A549 treated with dexamethasone at 1 μM for 4 hours (cell line): Measurements from ENCODE around the gene GRIN2D. TPM values are rescaled to one million over a fixed set of nuclear protein-coding genes. Genes with fewer than 3 reads are reported as not detected.

ENCODE experiments used
- total RNA-seq: library from RNA; stranded (reverse); fragments of 200-300 nt; extraction: Qiagen RNA extraction; gene quantifications from 5 replicates; pipeline ENCODE4 v1.2.3, GENCODE V29; 2022

The GRIN2D gene
- 5.0 to 9.7 TPM (median 8.6 TPM) in 5 replicates for total RNA-seq

DNA sequence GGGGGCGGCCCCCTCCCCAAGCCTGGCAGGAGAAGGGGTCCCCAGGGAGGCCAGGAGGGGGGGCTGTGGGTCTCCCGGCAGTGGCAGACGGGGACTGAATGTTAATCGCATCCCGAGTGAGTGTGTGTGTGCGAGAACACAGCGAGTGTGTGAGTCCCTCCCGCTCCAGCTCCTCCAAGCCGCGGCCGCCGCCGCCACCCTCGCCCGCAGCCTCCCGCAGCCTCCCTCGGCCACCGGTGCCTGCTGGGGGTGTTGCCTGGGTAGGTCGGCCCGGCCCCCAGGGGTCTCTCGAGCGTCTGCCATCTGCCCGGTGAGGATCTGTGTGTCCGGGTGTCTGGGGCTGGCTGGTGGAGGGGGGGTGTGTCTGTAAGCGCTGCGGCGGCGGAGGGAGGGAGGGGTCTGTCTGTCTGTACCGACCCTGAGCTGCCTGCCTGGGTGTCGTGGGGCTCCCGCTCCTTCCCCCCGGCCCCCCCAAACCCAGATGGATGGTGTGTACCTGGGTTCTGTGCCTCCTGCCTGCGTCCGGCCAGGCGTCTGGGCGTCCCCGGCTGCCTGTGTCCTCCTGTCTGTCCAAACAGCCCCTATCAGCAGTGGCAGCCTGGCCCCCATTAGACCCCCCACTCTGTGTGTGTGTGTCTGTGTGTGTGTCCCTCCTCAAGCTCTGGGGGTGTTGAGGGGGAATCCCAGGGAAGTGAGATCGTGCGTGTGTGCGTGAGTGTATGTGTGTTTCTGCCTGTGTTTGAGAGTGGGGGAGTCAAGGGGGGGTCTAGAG lies at the start of gene GRIN2D:
TSS of gene GRIN2D (plus strand) at position 110 of the 772 bp plus-strand sequence. CDS start 4,725 bp downstream, outside the sequence.

DNA sequence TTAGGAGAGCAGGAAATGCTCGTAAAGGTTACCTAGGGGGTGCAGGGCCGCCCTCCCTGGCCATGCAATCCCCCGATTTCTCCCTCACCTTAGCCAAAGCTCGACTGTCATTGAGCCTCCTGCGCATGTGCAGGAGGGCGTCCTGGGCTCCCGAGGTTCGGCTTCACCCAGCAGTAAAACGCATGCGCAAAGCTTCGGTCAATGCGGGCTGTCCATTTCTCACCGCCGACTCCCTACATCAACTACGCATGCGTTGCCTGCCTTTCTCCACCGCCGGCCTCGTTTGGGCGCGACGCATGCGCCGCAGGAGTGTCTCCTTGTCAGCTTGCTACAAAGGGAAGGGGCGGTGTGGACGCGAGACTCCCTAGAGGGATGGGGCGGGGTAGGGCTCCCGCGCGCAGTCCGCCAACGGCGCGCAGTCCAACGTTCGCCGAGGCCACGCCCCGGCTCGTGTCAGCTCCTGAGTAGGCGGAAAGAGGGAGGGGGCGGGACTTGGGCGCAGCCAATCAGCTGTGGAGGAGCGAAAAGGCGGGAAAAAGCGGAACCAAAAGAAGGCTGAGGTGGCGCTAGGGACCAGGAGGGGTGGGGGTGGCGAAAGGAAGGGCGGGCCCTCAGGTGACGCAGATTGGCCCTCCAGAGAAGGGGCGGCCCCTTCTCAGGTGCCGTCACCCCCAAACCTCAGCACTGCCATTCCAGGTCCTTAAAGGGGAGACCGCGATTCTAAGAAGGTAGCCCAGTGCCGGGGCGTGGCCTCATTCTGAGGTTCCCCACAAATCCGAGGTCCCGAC lies 29.5 kb upstream of the GRIN2D start, which contains the start of the genes SYNGR4 and TMEM143:
TSS of gene SYNGR4 (plus strand) at position 558 of the 788 bp plus-strand sequence. CDS start 1,476 bp downstream, outside the sequence.
TSS of gene TMEM143 (minus strand) at position 131 of the 788 bp plus-strand sequence. CDS start at position 111, 20 bp downstream.

DNA sequence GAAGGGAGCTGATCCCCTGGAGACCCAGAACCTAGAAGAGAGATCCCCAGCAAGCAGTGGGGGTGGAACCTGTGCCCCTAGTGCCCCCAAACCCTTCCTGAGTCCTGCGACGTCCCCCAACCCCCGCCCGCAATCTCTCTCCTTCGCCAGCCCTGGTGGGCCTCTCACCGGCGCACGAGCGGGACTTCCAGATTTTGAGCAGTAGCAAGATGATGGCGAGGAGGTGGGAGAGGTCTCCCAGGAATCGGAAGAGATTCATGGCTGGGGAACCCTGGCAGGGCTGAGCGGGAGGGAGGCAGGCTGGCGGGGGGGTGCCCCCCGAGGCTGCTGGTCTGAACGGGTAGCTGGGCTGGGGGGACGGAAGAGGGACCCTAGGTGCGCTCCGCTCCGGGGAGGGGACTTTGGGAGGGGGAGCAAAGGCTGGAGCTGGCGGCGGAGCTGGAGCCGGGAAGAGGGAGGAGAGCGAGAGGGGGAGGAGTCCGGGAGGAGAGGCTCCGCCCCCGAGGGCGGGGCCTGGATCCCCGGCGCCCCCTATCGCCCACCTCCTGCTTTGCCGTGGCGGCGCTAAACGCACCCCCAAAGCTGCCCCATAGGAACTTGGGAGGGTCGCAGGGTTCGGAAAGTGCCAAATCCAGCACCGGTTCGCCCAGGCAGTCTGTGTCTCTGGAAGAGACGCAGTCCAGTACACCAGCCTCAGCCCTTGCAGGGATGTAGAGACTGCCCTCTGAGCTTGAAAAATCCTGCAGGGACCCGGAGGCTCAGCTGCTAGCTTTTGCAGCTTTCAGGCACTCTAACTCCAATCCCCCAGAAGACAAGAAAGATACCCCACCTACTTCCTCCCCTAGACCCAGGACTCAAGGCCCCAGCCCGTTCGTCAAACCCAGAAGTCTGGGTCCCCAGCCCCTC lies 2.1 kb upstream of the GRIN2D start, which contains the start of gene KDELR1:
TSS of gene KDELR1 (minus strand) at position 452 of the 906 bp plus-strand sequence. CDS start at position 259, 193 bp downstream.

Other genes starting within 250 kb of the GRIN2D start
- gene LIG1, start 223.3 kb upstream of the GRIN2D start, total RNA-seq: 59.2 to 68.1 TPM (median 61.0 TPM) in 5 replicates
- 4.8 to 7.7 TPM (median 6.1 TPM) in 5 replicates for gene ZSWIM9, start 223.0 kb upstream of the GRIN2D start, total RNA-seq
- gene CARD8, start 137.8 kb upstream of the GRIN2D start, total RNA-seq: 14.8 to 18.9 TPM (median 18.0 TPM) in 5 replicates
- gene ZNF114, start 123.6 kb upstream of the GRIN2D start, total RNA-seq: 8.3 to 10.1 TPM (median 9.5 TPM) in 5 replicates
- gene EMP3, start 68.1 kb upstream of the GRIN2D start, total RNA-seq: 380 to 538 TPM (median 393 TPM) in 5 replicates
- gene TMEM143, start 29.7 kb upstream of the GRIN2D start, total RNA-seq: 3.6 to 4.8 TPM (median 4.8 TPM) in 5 replicates
- gene SYNGR4, start 29.3 kb upstream of the GRIN2D start, total RNA-seq: 2.3 to 3.7 TPM (median 2.8 TPM) in 5 replicates
- gene KDELR1, start 2.1 kb upstream of the GRIN2D start, total RNA-seq: 328 to 488 TPM (median 483 TPM) in 5 replicates
- gene GRWD1, start 52.3 kb downstream of the GRIN2D start, total RNA-seq: 93.6 to 132 TPM (median 119 TPM) in 5 replicates
- gene KCNJ14, start 61.9 kb downstream of the GRIN2D start, total RNA-seq: 1.1 to 2.1 TPM (median 1.2 TPM) in 5 replicates
- gene CYTH2, start 75.7 kb downstream of the GRIN2D start, total RNA-seq: 54.6 to 66.8 TPM (median 60.9 TPM) in 5 replicates
- 2.2 to 5.3 TPM (median 4.8 TPM) in 5 replicates for gene LMTK3, start 118.2 kb downstream of the GRIN2D start, total RNA-seq
- 11.9 to 18.4 TPM (median 17.2 TPM) in 5 replicates for gene SULT2B1, start 158.5 kb downstream of the GRIN2D start, total RNA-seq
- 0.08 to 0.11 TPM in 2 of 5 replicates, not detected in the others for gene SPACA4, start 213.1 kb downstream of the GRIN2D start, total RNA-seq
- 0.12 to 0.40 TPM (median 0.18 TPM) in 5 replicates for gene FAM83E, start 221.4 kb downstream of the GRIN2D start, total RNA-seq
- gene RPL18, start 225.5 kb downstream of the GRIN2D start, total RNA-seq: 2,904 to 3,740 TPM (median 3,069 TPM) in 5 replicates
- gene SPHK2, start 225.8 kb downstream of the GRIN2D start, total RNA-seq: 10.1 to 17.1 TPM (median 15.9 TPM) in 5 replicates
- gene DBP, start 243.7 kb downstream of the GRIN2D start, total RNA-seq: 1.5 to 2.7 TPM (median 1.7 TPM) in 5 replicates